ENCODE results near the gene MMP24. TPM values are rescaled to one million over a fixed set of nuclear protein-coding genes. Genes with fewer than 3 reads are reported as not detected.

MMP24 gene
- total RNA-seq, 1 experiment from 2014 or later = 23.0 TPM

DNA sequence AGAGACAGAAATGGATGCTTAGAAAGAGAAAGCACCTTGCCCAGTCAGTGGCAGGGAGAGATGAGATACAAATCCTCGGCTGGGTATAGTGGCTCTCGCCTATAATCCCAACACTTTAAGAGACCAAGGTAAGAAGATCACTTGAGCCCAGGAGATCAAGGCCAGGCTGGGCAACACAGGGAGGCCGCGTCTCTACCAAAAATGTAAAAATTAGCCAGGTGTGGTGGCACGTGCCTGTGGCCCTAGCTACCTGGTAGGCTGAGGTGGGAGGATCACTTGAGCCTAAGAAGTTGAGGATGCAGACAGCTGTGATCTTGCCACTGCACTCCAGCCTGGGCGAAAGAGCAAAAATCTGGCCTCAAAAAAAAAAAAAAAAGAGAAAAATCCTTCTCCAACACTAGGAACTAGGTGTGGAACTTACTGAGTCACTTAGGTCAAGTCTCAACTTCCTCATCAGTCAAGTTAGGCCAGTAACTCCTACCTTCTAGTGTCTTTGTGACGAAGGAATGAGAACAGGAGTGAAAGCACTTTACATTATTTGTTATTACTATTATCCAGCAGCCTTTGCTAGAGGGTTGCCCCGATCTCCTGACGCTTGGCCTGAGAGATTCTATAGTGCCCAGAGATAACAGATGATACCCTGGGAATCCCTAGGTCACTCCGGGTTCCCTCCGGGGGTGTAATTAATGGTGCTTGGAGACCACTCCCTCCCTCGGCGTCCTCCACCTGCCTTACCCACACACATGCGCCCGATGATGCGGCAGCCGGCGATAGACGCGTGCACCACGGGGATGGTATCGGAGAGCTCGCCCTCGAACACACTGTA lies 57.2 kb downstream of the MMP24 start:
- Histone ChIP-seq H4K91ac (ENCODE audit: insufficient read length, low read depth, low read length) (no peak overlapping the region), H3K9ac (ENCODE audit: extremely low read depth, insufficient read length, low read length) (peak overlapping the region; percentile 83), H3K27me3 (ENCODE audit: insufficient read depth, low read length) (no peaks in the 10 kb centered on the region), H2BK5ac (ENCODE audit: insufficient read length, low read length) (no peak overlapping the region), H3K4ac (ENCODE audit: low read depth, low read length) (no peak overlapping the region), H3K18ac (ENCODE audit: insufficient read length, low read depth, low read length) (peak overlapping the region; percentile 66), H3K56ac (ENCODE audit: insufficient read length, low read depth, low read length) (no peak overlapping the region), H2AK5ac (ENCODE audit: insufficient read length, low read length) (no peak overlapping the region), H2BK120ac (ENCODE audit: low read depth, low read length, poor library complexity, severe bottlenecking) (no peak overlapping the region), H3K14ac (ENCODE audit: insufficient read depth, low read length) (peak overlapping the region; percentile 83), H3K79me1 (ENCODE audit: insufficient read depth, low read depth, low read length, poor library complexity, severe bottlenecking) (no peaks in the 10 kb centered on the region), H4K5ac (ENCODE audit: insufficient read length, low read depth, low read length) (no peak overlapping the region), H4K8ac (replicated peaks; ENCODE audit: insufficient read length, low read depth, low read length) (no peak overlapping the region), H3K27ac (ENCODE audit: insufficient read length, low read depth, low read length) (no peak overlapping the region), H2BK15ac (ENCODE audit: low read depth, low read length) (no peak overlapping the region), H3K79me2 (ENCODE audit: insufficient read depth, low read length) (peaks cover 11% of the 10 kb centered on the region), H3T11ph (ENCODE audit: low read length) (no peak overlapping the region), H2BK12ac (ENCODE audit: insufficient read length, low read depth, low read length) (no peak overlapping the region), H3K4me1 (ENCODE audit: insufficient read depth, low read length) (peaks cover 7% of the 10 kb centered on the region), H2AFZ (ENCODE audit: low read length) (no peak overlapping the region), H3K4me2 (ENCODE audit: insufficient read depth, insufficient read length, low read length) (peak overlapping the region; percentile 93), H3K9me3 (ENCODE audit: control insufficient read depth, low read depth, low read length) (no peaks in the 10 kb centered on the region), H2BK20ac (ENCODE audit: low read depth, low read length, poor library complexity, severe bottlenecking) (no peak overlapping the region), H3K23me2 (ENCODE audit: insufficient read length, low read depth, low read length, poor library complexity, severe bottlenecking) (peaks cover 4% of the 10 kb centered on the region), H3K23ac (ENCODE audit: insufficient read length, low read depth, low read length) (no peak overlapping the region), H4K20me1 (ENCODE audit: control insufficient read depth, insufficient read depth, insufficient read length) (no peaks in the 10 kb centered on the region)
- Mint-ChIP-seq H3K27me3 (ENCODE audit: low read depth) (no peaks in the 10 kb centered on the region; the same call in 1 of the 2 replicates), H3K27ac (peak overlapping the region; percentile 87 to 93 (median 91)), H3K4me1 (peaks cover 18 to 20% of the 10 kb centered on the region in 2 experiments), H3K9me3 (no peaks in the 10 kb centered on the region), H3K36me3 (ENCODE audit: insufficient read depth in 1 of 3, low read depth in 3 of 3) (peaks cover 23 to 47% (median 47%) of the 10 kb centered on the region in 3 experiments), H3K4me3 (peak overlapping the region; percentile 88 to 96)
- TF ChIP-seq, protein P1, sequence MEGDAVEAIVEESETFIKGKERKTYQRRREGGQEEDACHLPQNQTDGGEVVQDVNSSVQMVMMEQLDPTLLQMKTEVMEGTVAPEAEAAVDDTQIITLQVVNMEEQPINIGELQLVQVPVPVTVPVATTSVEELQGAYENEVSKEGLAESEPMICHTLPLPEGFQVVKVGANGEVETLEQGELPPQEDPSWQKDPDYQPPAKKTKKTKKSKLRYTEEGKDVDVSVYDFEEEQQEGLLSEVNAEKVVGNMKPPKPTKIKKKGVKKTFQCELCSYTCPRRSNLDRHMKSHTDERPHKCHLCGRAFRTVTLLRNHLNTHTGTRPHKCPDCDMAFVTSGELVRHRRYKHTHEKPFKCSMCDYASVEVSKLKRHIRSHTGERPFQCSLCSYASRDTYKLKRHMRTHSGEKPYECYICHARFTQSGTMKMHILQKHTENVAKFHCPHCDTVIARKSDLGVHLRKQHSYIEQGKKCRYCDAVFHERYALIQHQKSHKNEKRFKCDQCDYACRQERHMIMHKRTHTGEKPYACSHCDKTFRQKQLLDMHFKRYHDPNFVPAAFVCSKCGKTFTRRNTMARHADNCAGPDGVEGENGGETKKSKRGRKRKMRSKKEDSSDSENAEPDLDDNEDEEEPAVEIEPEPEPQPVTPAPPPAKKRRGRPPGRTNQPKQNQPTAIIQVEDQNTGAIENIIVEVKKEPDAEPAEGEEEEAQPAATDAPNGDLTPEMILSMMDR (conservative IDR thresholded peaks at IDR 0.05) = no peak
- DNase-seq = no peak
- WGBS (ENCODE audit: extremely low coverage, insufficient read length, low lambda C conversion rate) = no CpG with 5 or more reads among the region's 24 CpGs
